ENCODE results near the gene SMG1. TPM values are rescaled to one million over a fixed set of nuclear protein-coding genes. Genes with fewer than 3 reads are reported as not detected.
A peak's percentile ranks its signal among the peaks of the same experiment; 100 is the strongest.

SMG1 gene
- total and polyA plus RNA-seq, 10 of the 15 experiments (the other 5 are each of a cell fraction or from before 2014, with no cell fraction given): 3.9 to 66.7 (median 37.0) TPM

DNA sequence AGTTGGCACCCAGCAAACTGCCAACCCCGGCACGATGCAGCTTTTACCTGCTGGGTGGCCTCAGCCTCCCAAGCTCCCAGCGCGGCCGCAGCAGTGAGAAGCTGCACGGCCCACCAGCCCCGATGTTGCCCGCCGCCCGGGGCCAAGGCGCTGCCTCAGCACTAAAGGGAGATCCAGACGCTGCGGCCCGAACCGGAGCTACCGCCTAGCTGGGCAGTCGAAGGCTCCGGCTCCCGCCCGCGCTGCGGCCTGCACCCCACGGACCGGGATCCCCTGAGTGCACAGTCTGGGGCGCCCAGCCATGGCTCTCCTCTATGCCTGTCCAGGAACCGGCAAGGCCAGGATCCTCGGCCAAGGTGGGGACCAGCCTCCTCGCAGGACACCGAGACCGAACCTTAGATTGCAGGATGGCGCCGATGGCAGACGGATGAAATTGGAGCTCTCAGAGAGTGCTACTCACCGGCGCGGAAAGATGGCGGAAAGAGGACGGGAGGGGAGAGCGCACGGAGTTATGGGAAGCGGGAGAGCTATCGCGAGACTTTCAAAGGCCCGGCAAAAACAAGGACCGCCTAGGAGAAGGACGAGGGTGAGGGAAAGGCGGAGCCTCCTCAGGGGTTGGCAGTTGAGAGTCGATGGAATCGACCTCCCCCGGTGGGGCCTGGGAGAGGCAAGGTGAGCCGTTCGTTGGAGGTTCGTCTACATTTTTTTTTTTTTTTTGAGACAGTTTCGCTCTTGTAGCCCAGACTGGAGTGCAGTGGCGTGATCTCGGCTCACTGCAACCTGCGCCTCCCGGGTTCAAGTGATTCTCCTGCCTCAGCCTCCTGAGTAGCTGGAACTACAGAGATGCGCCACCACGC is 136.1 kb downstream of the SMG1 start, which contains the start of gene RPS15A (continued):
- TF ChIP-seq, protein P1, sequence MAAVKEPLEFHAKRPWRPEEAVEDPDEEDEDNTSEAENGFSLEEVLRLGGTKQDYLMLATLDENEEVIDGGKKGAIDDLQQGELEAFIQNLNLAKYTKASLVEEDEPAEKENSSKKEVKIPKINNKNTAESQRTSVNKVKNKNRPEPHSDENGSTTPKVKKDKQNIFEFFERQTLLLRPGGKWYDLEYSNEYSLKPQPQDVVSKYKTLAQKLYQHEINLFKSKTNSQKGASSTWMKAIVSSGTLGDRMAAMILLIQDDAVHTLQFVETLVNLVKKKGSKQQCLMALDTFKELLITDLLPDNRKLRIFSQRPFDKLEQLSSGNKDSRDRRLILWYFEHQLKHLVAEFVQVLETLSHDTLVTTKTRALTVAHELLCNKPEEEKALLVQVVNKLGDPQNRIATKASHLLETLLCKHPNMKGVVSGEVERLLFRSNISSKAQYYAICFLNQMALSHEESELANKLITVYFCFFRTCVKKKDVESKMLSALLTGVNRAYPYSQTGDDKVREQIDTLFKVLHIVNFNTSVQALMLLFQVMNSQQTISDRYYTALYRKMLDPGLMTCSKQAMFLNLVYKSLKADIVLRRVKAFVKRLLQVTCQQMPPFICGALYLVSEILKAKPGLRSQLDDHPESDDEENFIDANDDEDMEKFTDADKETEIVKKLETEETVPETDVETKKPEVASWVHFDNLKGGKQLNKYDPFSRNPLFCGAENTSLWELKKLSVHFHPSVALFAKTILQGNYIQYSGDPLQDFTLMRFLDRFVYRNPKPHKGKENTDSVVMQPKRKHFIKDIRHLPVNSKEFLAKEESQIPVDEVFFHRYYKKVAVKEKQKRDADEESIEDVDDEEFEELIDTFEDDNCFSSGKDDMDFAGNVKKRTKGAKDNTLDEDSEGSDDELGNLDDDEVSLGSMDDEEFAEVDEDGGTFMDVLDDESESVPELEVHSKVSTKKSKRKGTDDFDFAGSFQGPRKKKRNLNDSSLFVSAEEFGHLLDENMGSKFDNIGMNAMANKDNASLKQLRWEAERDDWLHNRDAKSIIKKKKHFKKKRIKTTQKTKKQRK (IDR thresholded peaks at IDR 0.05; ENCODE audit: low read depth, low read length): peak; percentile 58
- TF ChIP-seq MEF2A (IDR thresholded peaks at IDR 0.05; ENCODE audit: insufficient read depth, low read depth, low read length) (no peak), CEBPB (IDR thresholded peaks at IDR 0.05; ENCODE audit: borderline replicate concordance in 1 of 2, low read depth in 2 of 2, low read length in 2 of 2) (no peak), ASH2L (IDR thresholded peaks at IDR 0.05; ENCODE audit: borderline replicate concordance, low read depth) (peak; percentile 95), MEF2B (IDR thresholded peaks at IDR 0.05; ENCODE audit: partially characterized antibody, poor library complexity, severe bottlenecking) (no peak), SIX5 (IDR thresholded peaks at IDR 0.05; ENCODE audit: low read depth, low read length, severe bottlenecking) (no peak), MXI1 (IDR thresholded peaks at IDR 0.05; ENCODE audit: low read depth, low read length) (peak; percentile 80), SIN3A (IDR thresholded peaks at IDR 0.05; ENCODE audit: low read depth, low read length) (no peak; the same call in none of the 2 replicates), FOXK2 (IDR thresholded peaks at IDR 0.05) (peak; percentile 74), TBL1XR1 (IDR thresholded peaks at IDR 0.05; ENCODE audit: low read depth, low read length) (no peak), ZBED1 (IDR thresholded peaks at IDR 0.05; ENCODE audit: borderline replicate concordance) (peak; percentile 75; the same call in 1 of the 2 replicates), KDM1A (IDR thresholded peaks at IDR 0.05; ENCODE audit: borderline replicate concordance) (no peak), TCF7 (IDR thresholded peaks at IDR 0.05; ENCODE audit: borderline replicate concordance) (no peak)
- TF ChIP-seq, protein P2, sequence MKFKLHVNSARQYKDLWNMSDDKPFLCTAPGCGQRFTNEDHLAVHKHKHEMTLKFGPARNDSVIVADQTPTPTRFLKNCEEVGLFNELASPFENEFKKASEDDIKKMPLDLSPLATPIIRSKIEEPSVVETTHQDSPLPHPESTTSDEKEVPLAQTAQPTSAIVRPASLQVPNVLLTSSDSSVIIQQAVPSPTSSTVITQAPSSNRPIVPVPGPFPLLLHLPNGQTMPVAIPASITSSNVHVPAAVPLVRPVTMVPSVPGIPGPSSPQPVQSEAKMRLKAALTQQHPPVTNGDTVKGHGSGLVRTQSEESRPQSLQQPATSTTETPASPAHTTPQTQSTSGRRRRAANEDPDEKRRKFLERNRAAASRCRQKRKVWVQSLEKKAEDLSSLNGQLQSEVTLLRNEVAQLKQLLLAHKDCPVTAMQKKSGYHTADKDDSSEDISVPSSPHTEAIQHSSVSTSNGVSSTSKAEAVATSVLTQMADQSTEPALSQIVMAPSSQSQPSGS (IDR thresholded peaks at IDR 0.05; ENCODE audit: low read length): no peak
- TF ChIP-seq, protein P3, sequence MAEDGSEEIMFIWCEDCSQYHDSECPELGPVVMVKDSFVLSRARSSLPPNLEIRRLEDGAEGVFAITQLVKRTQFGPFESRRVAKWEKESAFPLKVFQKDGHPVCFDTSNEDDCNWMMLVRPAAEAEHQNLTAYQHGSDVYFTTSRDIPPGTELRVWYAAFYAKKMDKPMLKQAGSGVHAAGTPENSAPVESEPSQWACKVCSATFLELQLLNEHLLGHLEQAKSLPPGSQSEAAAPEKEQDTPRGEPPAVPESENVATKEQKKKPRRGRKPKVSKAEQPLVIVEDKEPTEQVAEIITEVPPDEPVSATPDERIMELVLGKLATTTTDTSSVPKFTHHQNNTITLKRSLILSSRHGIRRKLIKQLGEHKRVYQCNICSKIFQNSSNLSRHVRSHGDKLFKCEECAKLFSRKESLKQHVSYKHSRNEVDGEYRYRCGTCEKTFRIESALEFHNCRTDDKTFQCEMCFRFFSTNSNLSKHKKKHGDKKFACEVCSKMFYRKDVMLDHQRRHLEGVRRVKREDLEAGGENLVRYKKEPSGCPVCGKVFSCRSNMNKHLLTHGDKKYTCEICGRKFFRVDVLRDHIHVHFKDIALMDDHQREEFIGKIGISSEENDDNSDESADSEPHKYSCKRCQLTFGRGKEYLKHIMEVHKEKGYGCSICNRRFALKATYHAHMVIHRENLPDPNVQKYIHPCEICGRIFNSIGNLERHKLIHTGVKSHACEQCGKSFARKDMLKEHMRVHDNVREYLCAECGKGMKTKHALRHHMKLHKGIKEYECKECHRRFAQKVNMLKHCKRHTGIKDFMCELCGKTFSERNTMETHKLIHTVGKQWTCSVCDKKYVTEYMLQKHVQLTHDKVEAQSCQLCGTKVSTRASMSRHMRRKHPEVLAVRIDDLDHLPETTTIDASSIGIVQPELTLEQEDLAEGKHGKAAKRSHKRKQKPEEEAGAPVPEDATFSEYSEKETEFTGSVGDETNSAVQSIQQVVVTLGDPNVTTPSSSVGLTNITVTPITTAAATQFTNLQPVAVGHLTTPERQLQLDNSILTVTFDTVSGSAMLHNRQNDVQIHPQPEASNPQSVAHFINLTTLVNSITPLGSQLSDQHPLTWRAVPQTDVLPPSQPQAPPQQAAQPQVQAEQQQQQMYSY (CRISPR knock-in tag; IDR thresholded peaks at IDR 0.05): no peak
- TF ChIP-seq, protein P4, sequence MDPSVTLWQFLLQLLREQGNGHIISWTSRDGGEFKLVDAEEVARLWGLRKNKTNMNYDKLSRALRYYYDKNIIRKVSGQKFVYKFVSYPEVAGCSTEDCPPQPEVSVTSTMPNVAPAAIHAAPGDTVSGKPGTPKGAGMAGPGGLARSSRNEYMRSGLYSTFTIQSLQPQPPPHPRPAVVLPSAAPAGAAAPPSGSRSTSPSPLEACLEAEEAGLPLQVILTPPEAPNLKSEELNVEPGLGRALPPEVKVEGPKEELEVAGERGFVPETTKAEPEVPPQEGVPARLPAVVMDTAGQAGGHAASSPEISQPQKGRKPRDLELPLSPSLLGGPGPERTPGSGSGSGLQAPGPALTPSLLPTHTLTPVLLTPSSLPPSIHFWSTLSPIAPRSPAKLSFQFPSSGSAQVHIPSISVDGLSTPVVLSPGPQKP (IDR thresholded peaks at IDR 0.05; ENCODE audit: low read depth, low read length): no peak

Data from GM12878 (cell line).